HG02642 (cell line): ENCODE data around the gene MDH2.
"Not testable (repeated sequence)": the region's sequence is repeated elsewhere in the genome, so short reads cannot be mapped to it uniquely, and the experiment has no call there.

ENCODE experiments used
- ATAC-seq: cut with Tn5 transposase; IDR thresholded peaks from one replicate; pipeline ENCODE4 v1.9.1; 2021; ENCODE audit warnings: mild to moderate bottlenecking; ENCODE audit not compliant: unreplicated experiment, poor library complexity

MDH2 gene

DNA sequence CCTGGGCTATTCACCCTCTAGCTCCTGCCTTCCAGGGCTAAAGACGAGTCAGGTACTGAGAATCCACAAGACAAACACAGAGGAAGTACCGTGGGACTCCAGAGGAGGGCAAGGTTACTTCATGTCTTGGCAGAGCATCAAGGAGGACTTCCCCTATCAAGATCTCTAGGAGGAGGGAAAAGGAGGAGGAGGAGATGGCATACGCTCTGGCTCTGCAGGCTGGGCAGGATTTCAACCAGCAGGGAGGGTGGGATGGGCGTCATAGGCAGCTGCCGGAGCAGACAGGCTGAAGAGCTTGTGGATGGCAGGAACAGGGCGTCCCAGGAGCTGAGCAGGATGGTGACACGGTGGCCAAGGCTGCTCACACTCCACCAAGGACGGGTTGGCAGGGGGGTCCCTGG, 21.3 kb downstream of the MDH2 start:
- ATAC-seq: no peak

DNA sequence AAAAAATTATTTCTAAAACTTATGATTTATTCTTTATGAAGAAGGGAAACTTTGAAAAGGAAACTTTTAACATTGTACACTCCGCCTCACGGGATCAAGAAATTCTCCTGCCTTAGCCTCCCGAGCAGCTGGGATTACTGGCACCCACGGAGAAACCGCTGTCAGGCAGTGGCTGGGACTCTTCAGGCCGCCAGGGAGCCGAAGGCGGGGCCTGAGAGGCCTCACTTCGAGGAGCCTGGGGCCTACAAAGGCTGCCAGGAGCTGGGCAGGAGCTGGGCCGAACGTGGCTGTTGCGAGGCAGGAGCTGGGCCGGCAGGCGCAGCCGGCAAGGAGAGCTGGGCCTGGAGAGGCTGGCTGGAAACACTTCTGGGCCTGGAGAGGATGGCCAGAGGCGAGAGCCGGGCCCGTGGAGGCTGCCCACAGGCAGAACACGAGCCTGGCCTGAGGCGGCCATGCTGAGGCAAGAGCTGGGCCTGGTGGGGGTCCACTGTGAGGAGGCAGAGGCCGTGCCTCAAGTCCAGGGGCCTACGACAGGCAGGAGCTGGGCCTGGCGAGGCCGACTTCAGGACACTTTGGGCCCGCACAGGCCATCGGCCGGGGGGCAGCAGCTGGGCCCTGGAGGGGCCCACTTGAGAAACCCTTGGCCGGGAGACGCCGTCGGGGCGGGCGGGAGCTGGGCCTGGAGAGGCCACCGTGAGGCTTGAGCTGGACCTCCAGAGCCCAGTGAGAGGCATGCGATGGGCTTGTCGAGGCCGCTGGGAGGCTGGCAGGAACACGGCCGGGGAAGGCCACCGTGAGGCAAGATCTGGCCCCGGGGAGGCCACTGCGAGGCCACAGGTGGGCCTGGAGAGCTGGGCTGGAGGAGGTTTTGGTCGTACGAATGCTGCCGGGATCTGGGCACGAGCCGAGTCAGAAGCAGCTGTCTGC, 23.7 kb downstream of the MDH2 start:
- ATAC-seq: no peak

DNA sequence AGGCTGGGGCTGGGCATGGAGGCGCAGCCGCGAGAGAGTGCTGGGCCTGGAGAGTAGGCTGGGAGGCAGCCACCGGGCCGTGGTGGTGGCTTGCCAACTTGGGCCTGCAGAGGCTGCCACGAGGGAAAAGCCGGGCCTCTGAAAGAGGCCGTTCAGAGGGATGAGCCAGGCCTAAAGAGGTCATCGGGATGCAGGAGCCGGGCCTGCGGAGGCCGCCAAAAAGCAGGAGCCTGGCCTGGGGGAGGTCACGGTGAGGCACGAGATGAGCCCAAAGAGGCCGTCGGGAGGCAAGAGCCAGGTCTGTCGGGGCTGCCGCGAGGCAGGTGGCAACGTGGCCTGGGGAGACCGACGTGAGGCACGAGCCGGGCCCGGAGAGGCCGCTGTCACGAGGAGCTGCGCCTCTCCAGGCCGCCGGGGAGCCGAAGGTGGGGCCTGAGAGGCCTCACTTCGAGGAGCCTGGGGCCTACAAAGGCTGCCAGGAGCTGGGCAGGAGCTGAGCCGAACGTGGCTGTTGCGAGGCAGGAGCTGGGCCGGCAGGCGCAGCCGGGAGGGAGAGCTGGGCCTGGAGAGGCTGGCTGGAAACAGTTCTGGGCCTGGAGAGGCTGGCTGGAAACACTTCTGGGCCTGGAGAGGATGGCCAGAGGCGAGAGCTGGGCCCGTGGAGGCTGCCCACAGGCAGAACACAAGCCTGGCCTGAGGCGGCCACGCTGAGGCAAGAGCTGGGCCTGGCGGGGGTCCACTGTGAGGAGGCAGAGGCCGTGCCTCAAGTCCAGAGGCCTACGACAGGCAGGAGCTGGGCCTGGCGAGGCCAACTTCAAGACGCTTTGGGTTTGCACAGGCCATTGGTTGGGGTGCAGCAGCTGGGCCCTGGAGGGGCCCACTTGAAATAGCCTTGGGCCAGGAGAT, 24.6 kb downstream of the MDH2 start:
- no peak for ATAC-seq

DNA sequence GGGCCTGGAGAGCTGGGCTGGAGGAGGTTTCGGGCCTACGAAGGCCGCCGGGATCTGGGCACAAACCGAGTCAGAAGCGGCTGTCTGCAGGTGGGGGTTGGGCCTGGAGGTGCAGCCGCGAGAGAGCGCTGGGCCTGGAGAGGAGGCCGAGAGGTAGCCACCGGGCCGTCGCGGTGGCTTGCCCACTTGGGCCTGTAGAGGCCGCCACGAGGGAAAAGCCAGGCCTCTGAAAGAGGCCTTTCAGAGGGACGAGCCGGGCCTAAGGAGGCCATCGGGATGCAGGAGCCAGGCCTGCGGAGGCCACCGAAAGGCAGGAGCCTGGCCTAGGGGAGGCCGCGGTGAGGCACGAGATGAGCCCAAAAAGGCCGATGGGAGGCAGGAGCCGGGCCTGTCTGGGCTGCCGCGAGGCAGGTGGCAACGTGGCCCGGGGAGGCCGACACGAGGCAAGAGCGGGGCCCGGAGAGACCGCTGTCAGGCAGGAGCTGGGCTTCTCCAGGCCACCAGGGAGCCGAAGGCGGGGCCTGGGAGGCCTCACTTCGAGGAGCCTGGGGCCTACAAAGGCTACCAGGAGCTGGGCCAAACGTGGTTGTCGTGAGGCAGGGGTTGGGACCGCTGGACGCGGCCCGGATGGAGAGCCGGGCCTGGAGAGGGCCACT, 25.6 kb downstream of the MDH2 start:
- no peak for ATAC-seq

DNA sequence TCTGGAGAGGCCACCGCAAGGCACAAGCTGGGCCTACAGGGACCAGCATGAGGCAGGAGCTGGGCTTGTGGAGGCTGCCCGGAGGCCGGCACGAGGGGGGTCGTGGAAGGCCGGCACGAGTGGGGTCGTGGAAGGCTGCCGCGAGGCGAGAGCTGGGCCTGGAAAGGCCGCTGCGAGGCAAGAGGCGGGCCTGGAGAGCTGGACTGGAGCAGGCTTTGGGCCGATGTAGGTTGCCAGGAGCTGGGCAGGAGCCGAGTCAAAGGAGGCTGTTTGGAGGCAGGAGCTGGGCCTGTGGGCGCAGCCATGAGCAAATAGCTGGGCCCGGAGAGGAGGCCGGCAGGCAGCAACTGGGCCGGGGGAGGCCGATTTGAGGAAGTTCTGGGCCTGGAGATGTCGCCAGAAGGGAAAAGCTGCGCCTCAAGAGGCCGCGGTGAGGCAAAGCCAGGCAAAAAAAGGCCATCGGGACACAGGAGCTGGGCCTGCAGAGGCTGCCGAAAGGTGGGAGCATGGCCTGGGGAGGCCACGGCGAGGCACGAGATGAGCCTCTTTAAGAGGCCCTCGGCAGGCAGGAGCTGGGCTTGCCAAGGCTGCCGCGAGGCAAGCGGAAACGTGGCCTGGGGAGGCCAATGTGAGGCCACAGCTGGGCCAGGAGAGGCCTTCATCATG, 26.5 kb downstream of the MDH2 start:
- ATAC-seq: no peak

DNA sequence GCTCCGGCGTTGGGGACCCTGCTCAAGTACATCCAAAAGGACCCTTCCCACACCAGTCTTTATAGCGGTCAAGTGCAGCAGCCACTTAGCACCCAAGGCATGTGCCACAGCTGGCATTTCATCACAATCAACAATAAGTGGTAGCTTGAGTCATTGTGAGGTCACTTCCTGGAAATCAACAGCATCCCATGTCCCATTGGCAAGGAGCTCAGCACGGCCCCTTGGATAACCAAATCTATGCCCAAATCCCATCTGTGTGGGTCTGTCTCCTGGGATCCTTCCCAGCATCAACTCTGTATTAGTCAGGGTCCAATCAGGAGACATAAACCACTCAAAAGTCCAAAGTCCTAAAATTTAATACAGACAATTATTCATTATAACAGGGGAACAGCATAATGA, 27.1 kb downstream of the MDH2 start:
- no peak for ATAC-seq

DNA sequence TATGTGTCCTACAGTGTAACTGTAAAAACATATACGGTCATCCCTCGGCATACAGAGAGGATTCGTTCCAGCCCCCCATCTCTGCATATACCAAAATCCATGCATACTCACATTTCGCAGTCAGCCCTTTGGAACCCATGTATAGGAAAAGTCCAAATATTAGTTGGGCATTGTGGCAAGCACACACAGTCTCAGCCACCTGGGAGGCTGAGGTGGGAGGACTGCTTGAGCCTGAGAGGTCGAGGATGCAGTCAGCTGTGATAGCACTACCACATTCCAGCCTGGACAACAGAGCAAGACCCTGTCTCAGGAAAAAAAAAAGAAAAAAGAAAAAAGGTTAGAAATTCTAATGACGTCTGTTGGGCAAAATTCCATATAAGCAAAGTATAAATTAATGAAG, 29.1 kb downstream of the MDH2 start:
- no peak for ATAC-seq

DNA sequence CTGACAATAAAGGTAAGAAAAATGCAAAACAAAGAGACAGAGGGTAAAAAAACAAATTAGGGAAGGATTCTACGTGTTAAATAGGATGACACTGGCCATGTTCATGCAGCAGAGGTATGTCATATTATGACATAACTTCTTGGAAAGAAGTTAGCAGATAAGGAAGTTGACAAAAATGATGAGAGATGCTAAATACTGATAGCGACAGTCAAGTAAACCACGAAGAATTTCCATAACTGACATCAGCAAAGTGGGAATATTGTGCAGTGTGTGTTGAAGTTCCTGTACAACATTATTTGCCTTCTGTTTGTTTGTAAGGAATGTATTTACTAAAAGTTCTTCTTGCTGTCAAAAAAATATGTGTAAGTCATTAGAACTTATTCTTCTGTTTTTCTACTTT, 29.5 kb downstream of the MDH2 start:
- no peak for ATAC-seq

DNA sequence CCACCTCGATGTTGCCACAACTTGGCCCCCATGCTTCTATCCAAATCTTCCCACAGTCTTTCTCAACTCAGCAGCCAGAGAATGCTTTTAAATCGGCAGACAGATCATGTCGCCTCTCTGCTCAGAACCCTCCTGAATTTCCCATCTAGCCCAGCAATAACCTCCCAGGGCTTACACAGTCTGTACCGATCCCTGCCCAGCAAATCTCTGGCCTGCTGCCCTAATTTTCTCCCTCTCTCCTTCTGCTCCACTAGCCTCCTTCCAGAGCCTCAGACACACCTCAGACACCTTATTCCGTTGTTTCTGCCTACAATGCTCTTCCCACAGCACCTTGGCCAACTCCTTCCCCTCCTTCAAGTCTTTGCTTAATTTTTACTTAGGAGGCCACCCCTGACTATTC, 32.3 kb downstream of the MDH2 start:
- no peak for ATAC-seq

DNA sequence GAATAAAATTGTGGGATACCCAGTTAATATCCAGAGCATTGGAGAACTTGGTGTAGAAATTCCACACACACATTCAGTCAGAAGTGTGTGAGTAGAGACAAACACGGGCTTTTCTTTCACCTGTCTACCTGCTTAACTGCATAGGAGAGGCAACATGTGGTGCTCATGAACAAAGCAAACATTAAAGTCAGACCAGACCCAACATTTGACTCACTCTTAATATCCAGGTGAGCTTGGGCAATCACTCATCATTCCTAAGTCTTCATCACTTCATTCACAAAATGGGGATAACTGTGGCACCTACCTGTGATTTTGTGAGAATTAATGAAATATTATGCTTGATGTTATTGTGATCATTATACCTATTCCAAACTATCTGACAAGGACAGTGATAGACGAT, 36.2 kb downstream of the MDH2 start:
- ATAC-seq: not testable (repeated sequence)

DNA sequence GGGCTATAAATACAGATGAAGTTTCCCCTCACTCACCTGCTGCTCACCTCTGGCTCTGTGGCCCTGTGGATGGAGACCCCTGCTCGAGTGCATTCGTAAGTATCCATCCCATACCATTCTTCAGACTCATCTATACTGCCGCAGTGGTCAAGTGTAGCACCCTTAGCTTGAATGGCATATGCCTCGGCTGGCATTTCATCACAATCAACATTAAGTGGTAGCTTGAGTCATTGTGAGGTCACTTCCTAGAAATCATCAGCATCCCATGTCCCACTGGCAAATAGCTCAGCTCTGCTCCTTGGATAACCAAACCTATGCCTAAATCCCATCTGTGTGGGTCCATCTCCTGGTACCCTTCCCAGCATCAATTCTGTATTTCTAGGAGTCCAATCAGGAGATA, 38.2 kb downstream of the MDH2 start:
- ATAC-seq: no peak

DNA sequence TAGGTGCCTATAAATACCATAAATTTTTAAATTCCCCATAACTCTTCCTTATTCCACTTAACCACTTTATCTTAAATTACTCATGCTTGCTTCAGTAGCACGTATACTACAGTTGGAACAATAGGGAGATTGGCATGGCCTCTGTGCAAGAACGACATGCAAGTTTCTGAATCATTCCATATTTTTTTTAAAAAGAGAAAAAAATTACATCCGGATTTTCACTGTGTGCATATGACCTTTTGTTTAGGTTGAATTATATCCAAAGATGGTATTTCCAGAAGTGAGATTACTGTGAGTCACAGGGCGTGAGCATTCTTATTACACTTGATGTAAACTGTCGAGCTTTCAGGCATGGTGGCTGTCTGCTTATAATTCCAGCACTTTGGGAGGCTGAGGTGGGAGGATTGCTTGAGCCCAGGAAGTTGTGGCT, 39.5 kb downstream of the MDH2 start:
- ATAC-seq: not testable (repeated sequence)

DNA sequence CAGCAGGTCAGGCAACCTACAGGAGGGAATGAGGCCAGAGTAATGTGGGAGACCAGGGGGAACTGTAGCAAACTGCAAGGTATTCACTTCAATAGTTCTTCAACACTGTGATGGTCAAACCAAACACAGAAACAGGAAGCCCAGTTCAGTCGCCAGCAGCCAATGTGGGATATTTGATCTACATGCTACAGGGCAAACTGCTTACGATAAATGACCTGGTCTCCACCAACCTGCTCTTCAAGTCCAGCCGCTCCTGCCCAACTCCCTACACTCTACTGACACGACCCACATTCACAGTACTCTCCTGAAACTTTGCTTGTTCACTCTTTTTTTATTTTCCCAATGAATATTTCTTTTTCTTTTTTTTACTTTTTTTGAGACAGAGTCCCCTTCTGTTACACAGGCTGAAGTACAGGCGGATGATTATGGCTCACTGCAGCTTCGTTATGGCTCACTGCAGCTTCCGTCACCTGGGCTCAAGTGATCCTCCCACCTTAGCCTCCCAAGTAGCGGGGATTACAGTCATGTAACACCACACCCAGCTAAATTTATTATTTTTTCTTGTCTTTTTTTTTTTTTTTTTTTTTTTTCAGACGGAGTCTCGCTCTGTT, 42.1 kb downstream of the MDH2 start:
- ATAC-seq: no peak

DNA sequence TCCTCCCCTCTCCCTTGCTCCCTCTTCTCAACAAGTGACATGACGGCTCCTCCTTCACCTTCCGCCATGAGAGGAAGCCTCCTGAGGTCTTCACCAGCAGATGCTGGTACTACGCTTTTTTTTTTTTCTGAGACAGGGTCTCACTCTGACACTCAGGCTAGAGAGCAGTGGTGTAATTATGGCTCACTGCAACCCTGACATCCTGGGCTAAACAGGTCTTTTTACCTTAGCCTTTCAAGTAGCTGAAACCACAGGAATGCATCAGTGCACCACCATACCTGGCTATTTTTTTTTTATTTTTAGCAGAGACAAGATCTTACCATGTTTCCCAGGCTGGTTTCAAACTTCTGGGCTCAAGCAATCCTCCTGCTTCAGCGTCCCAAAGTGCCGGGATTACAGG, 43.6 kb downstream of the MDH2 start:
- ATAC-seq: no peak

DNA sequence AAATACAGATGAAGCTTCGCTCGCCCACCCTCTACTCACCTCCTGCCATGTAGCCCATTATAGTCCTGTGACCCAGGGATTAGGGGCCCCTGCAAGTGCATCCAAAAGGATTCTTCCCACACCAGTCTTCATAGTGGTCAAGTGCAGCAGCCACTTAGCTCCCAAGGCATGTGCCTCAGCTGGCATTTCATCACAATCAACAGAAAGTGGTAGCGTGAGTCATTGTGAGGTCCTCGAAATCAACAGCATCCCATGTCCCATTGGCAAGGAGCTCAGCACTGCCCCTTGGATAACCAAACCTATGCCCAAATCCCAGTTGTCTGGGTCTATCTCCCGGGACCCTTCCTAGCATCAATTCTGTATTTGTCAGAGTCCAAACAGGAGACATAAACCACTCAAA, 45.6 kb downstream of the MDH2 start:
- ATAC-seq: not testable (repeated sequence)

DNA sequence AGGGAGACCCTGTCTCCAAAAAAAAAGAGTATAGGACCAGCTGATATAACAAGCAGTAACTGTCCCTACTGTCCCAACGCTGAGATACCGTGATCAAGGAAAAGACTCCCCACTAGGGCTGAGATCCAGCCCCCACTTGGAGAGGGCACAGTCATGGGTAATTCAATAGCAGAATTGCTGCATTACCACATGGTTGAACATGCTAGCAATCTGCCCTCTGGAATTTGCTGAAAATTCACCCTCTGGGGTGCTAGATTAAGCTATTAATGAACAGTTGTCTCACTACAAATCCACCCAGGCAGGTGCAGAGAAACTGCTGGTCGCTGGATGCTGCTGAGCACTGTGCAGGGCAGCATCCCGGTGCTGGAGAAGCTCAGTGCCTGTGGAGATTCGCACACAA, 46.4 kb downstream of the MDH2 start:
- not testable (repeated sequence) for ATAC-seq

DNA sequence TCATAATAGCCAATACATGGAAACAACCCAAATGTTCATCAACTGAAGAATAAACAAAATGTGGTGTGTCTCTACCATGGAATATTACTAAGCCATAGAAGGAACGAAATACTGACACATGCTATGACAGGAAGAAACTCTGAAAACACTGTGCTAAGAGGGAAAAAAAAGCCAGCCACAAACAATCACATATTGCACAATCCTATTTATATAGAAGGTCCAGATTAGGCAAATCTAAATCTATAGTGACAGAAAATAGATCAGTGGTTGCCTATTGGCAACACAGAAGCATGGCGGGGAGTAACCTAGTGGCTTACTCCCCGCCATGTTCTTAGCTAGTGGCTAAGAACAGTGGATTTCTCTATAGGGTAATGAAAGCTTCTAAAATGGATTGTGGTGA, 48.0 kb downstream of the MDH2 start:
- ATAC-seq: no peak

DNA sequence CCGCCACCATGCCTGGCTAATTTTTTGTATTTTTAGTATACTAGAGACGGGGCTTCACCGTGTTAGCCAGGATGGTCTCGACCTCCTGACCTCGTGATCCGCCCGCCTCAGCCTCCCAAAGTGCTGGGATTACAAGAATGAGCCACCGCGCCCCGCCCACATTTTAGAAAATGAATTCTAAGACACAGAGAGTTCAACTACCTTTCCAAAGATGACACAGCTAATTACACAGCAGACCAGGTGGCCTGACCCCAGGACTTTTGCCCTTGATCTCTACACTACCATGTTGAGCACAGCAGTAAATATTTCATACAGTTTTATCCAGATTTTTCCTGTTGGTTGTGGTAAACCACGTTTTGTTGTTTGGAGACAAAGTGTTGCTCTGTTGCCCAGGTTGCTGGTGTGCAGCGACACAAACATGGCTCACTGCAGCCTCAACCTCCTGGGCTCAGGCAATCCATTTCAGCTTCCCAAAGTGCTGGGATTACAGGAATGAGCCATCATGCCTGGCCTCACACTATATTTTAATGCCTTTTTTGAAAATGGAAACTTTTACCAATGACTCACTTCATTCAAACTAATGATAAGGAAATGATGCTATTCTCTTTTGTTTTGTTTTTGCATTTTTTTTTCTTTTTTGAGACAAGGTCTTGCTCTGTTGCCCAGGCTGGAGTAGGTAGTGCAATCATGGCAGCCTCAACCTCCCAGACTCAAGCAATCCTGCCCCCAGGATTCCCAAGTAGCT, 54.0 kb downstream of the MDH2 start:
- ATAC-seq: not testable (repeated sequence)

DNA sequence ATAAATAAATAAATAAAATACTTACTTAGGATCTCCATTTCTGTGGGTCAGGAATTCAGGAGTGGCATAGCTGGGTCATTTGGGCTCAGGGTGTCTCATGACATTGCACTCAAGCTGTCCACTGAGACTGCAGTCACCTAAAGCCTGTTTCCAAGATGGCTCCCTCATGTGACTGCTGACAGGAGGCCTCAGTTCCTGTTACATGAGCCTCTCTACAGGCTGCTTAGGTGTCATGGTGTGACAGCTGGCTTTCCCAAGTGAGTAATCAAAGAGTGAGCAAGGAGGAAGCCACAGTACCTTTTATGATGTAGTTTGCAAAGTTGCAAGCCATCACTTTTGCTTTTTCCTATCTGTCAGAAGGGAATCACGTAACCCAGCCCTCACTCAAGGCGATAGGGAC, 55.9 kb downstream of the MDH2 start:
- not testable (repeated sequence) for ATAC-seq
